Glutamatergic neuron (in vitro differentiated cells): Measurements from ENCODE around the gene CEP112. TPM values are rescaled to one million over a fixed set of nuclear protein-coding genes. Genes with fewer than 3 reads are reported as not detected.

ENCODE experiments used
- DNase-seq: peaks from one replicate; pipeline ENCODE4 v3.0.0; 2022
- H3K27ac Mint-ChIP-seq: one replicate; pipeline ENCODE4 v1.8.0; 2020; ENCODE audit warnings: mild to moderate bottlenecking, mixed read lengths, inconsistent platforms; ENCODE audit not compliant: unreplicated experiment
- H3K27me3 Mint-ChIP-seq: one replicate; pipeline ENCODE4 v1.8.0; 2020; ENCODE audit warnings: mild to moderate bottlenecking, moderate library complexity, mixed read lengths, inconsistent platforms; ENCODE audit not compliant: unreplicated experiment
- H3K36me3 Mint-ChIP-seq: one replicate; pipeline ENCODE4 v1.8.0; 2020; ENCODE audit warnings: mild to moderate bottlenecking, mixed read lengths, inconsistent platforms; ENCODE audit not compliant: unreplicated experiment
- H3K4me1 Mint-ChIP-seq: one replicate; pipeline ENCODE4 v1.8.0; 2020; ENCODE audit warnings: mild to moderate bottlenecking, low read depth, mixed read lengths, inconsistent platforms; ENCODE audit not compliant: unreplicated experiment
- H3K4me3 Mint-ChIP-seq: one replicate; pipeline ENCODE4 v1.8.0; 2020; ENCODE audit warnings: mild to moderate bottlenecking, mixed read lengths, inconsistent platforms; ENCODE audit not compliant: unreplicated experiment
- H3K9me3 Mint-ChIP-seq: one replicate; pipeline ENCODE4 v1.8.0; 2020; ENCODE audit warnings: mild to moderate bottlenecking, moderate library complexity, mixed read lengths, inconsistent platforms; ENCODE audit not compliant: unreplicated experiment
- total RNA-seq: library from RNA; stranded (reverse); fragmentation: NEBNext Ultra II Directional; extraction: Animal tissue kit (Norgen Biotek cat#: 25700); gene quantifications from one replicate; pipeline ENCODE4 v1.2.1, GENCODE V29; 2021; ENCODE audit not compliant: unreplicated experiment
- TF ChIP-seq, protein P1 (sequence below): fragments of 200-600 bp; sonication (generic); IDR thresholded peaks from one replicate; pipeline ENCODE4 v1.5.0; 2021; ENCODE audit not compliant: partially characterized antibody, unreplicated experiment

Gene CEP112
- total RNA-seq, 1 donor from 2014 or later: 8.5 TPM

DNA sequence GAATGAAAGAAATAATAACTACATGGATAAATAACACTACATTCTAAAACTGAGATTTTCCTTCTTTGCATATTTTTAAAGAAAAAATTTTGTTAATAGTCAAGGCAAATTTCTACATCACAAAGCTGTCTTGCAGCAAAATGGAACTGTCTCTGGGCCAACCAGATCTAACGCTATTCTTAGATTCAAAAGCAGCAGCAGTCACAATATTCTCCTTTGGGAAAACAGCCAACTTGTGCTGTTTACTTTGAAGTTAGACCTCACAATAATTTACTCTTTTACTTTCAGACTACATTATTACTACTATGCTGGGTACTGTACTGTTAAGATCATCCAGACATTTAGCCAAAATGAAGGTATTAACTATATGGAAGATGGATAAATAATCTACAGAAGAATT, 189.1 kb downstream of the CEP112 start:
- no peak for DNase-seq
- Mint-ChIP-seq H3K27ac (no peak overlapping the region), H3K27me3 (no peaks in the 10 kb centered on the region), H3K4me1 (no peaks in the 10 kb centered on the region), H3K9me3 (peaks cover 2% of the 10 kb centered on the region), H3K36me3 (peaks cover 4% of the 10 kb centered on the region), H3K4me3 (no peak overlapping the region)
- TF ChIP-seq, protein P1, sequence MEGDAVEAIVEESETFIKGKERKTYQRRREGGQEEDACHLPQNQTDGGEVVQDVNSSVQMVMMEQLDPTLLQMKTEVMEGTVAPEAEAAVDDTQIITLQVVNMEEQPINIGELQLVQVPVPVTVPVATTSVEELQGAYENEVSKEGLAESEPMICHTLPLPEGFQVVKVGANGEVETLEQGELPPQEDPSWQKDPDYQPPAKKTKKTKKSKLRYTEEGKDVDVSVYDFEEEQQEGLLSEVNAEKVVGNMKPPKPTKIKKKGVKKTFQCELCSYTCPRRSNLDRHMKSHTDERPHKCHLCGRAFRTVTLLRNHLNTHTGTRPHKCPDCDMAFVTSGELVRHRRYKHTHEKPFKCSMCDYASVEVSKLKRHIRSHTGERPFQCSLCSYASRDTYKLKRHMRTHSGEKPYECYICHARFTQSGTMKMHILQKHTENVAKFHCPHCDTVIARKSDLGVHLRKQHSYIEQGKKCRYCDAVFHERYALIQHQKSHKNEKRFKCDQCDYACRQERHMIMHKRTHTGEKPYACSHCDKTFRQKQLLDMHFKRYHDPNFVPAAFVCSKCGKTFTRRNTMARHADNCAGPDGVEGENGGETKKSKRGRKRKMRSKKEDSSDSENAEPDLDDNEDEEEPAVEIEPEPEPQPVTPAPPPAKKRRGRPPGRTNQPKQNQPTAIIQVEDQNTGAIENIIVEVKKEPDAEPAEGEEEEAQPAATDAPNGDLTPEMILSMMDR: no peak

DNA sequence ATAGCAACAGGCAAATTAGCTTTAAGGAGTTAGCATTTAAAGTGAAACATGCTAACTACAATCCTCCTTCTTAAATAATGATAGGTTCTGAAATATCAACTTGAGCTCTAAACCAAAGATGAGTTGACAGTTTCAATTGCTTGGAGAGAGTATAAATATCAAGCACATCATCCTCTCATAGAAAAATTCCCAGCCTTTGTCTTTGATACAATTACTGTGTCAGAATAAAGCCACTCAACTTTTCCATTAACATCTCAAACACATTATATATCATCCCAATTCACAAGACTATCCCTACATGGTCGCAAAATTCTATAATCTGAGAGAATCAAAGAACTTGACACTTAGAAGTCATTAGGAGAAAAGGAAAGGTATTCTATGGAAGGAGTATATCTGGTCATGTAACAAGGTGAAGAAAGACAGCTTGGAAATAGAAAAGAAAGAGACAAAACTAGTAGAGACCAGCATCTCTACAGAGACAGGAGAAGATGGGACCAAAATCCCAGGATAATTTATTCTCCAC, 189.8 kb downstream of the CEP112 start:
- Mint-ChIP-seq H3K4me1 (no peaks in the 10 kb centered on the region), H3K27me3 (no peaks in the 10 kb centered on the region), H3K36me3 (peaks cover 4% of the 10 kb centered on the region), H3K9me3 (peaks cover 2% of the 10 kb centered on the region), H3K4me3 (no peak overlapping the region), H3K27ac (no peak overlapping the region)
- TF ChIP-seq, protein P1: no peak
- no peak for DNase-seq

DNA sequence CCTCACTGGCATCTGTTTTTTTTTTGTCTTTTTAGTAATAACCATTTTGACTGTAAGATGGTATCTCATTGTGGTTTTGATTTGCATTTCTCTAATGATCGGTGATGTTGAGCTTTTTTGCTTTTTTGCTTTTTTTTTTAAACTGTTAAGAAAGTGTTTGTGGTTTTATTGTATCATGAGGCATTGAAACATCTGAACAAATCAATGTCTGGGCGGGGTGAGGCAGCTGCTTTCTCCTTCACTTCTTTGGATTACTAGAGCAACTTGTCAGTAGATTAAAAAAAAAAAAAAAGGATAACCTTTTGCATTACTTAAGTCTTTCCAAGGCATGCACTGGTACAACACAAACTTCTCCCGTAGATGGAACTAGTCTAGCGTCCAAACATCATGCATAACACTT, 191.7 kb downstream of the CEP112 start:
- H3K27ac Mint-ChIP-seq: no peak overlapping the region
- H3K27me3 Mint-ChIP-seq: no peaks in the 10 kb centered on the region
- TF ChIP-seq, protein P1: no peak
- no peaks in the 10 kb centered on the region for H3K4me1 Mint-ChIP-seq
- H3K36me3 Mint-ChIP-seq: peaks cover 4% of the 10 kb centered on the region
- peaks cover 2% of the 10 kb centered on the region for H3K9me3 Mint-ChIP-seq
- DNase-seq: no peak
- no peak overlapping the region for H3K4me3 Mint-ChIP-seq

DNA sequence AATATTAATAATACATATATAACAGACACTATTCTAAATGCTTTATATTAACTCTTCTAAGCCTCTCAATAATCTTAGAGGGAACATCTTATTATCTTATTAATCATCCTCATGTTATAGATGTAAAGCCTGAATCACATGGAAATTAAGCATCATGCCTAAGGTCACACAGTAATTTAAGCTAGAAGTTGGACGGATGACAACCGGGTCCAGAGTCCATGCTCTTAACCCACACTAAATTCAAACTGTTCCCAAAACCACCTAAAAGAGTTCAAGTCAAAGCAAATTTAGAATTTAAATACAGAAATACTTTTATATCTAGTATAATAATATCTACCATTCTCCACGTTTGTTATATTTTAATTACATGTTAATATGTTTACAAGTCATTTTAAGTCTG, 193.3 kb downstream of the CEP112 start:
- TF ChIP-seq, protein P1: no peak
- H3K4me1 Mint-ChIP-seq: no peaks in the 10 kb centered on the region
- H3K27ac Mint-ChIP-seq: no peak overlapping the region
- H3K9me3 Mint-ChIP-seq: peaks cover 2% of the 10 kb centered on the region
- H3K36me3 Mint-ChIP-seq: peaks cover 4% of the 10 kb centered on the region
- H3K27me3 Mint-ChIP-seq: no peaks in the 10 kb centered on the region
- no peak overlapping the region for H3K4me3 Mint-ChIP-seq
- no peak for DNase-seq

DNA sequence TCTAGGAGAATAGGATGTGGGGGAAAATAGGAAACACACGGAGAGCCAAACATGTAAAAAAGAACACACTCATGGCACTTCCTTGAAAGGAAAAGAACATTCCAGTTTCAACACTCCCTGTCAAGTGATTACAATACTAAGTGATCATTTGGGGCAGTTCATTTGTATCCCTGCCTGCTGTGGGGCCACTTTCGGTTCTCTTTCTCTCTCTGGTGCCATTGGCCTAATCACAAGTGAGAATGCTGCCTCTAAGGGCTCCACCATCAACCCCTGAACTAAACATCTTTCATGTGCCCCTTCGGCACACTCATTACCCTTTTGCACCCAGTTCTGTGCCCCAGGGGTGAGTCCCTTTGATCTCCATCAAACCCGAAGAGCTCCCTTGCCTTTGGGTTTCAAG, 197.3 kb downstream of the CEP112 start:
- no peak overlapping the region for H3K4me3 Mint-ChIP-seq
- no peaks in the 10 kb centered on the region for H3K36me3 Mint-ChIP-seq
- no peaks in the 10 kb centered on the region for H3K9me3 Mint-ChIP-seq
- TF ChIP-seq, protein P1: no peak
- H3K27me3 Mint-ChIP-seq: no peaks in the 10 kb centered on the region
- no peak for DNase-seq
- H3K4me1 Mint-ChIP-seq: no peaks in the 10 kb centered on the region
- H3K27ac Mint-ChIP-seq: no peak overlapping the region
